ENCODE measurements around the gene LIMK2.

- TF ChIP-seq CTCF (IDR thresholded peaks at IDR 0.05; ENCODE audit: insufficient read depth, low read length, poor library complexity, severe bottlenecking): no peak
- no peak for TF ChIP-seq EZH2phosphoT487 (conservative IDR thresholded peaks at IDR 0.05; ENCODE audit: low read length)
These were observed 1.3 kb upstream of the LIMK2 start for GRCh38 chr22:31210556-31211421.

Measured in SU-DHL-6 (cell line).